Kidney (tissue), 14 donors: ENCODE results near the gene EDEM1. TPM values are rescaled to one million over a fixed set of nuclear protein-coding genes. Genes with fewer than 3 reads are reported as not detected.

Experiments used
- DNase-seq, 5 donors: peaks; one replicate each; pipeline ENCODE4 v3.0.0-alpha.2; 2013 to 2020
- FAIRE-seq: peaks from 2 replicates; lab custom pipeline; 2012; peaks lifted over from hg19 to GRCh38; lab: Jason Lieb, UNC
- H3K27ac ChIP-seq, 2 donors: one replicate each; pipeline ENCODE4 v1.7.0; 2013; ENCODE audit warnings: low read depth in 2 of 2, low read length in 2 of 2, inconsistent platforms in 1 of 2
- H3K27me3 ChIP-seq: one replicate; pipeline ENCODE4 v1.7.1; 2013; ENCODE audit warnings: low read length, inconsistent platforms; ENCODE audit not compliant: control insufficient read depth, insufficient read depth
- H3K36me3 ChIP-seq, 3 donors: one replicate each; pipeline versions ENCODE4 v1.7.0 to v1.7.1; 2013; ENCODE audit warnings: low read length in 3 of 3, control low read depth in 1 of 3, inconsistent platforms in 1 of 3; ENCODE audit not compliant: insufficient read depth in 3 of 3, control insufficient read depth in 2 of 3
- H3K4me1 ChIP-seq, 3 donors: one replicate each; pipeline versions ENCODE4 v1.7.0 to v1.7.1; 2013; ENCODE audit warnings: low read length in 3 of 3, inconsistent platforms in 1 of 3, low read depth in 1 of 3; ENCODE audit not compliant: control insufficient read depth in 2 of 3, insufficient read depth in 2 of 3
- H3K4me3 ChIP-seq, 3 donors: one replicate each; pipeline versions ENCODE4 v1.7.0 to v1.8.1; 2013; ENCODE audit warnings: low read length in 3 of 3, control low read depth in 1 of 3, inconsistent platforms in 1 of 3
- H3K9ac ChIP-seq, 3 donors: one replicate each; pipeline versions ENCODE4 v1.7.0 to v1.7.1; 2013; ENCODE audit warnings: low read length in 3 of 3, control low read depth in 1 of 3, inconsistent platforms in 1 of 3
- H3K9me3 ChIP-seq, 3 donors: one replicate each; pipeline versions ENCODE4 v1.7.0 to v1.7.1; 2013; ENCODE audit warnings: low read length in 3 of 3, control low read depth in 1 of 3, inconsistent platforms in 1 of 3; ENCODE audit not compliant: control insufficient read depth in 2 of 3, insufficient read depth in 1 of 3
- CTCF ChIP-seq: IDR thresholded peaks from 3 replicates; pipeline ENCODE4 v1.5.1; 2012; ENCODE audit warnings: mild to moderate bottlenecking, moderate library complexity, borderline replicate concordance; ENCODE audit not compliant: insufficient read depth; ENCODE audit errors: extremely low read depth
- intact Hi-C: fragments of 100-400 bp; cut with DNase I; formaldehyde crosslinking; loops from one replicate; pipeline ENCODE4 v1.11.1; 2022
- polyA plus RNA-seq: library from polyadenylated mRNA; stranded (reverse); fragments of 350-450 nt; fragmentation: Illumina TruSeq; extraction: RNeasy Lipid Tissue Mini Kit (QIAGEN cat#74804); gene quantifications from one replicate; pipeline ENCODE4 v1.2.3, GENCODE V29; 2014; ENCODE audit warnings: low read depth, low replicate concordance; ENCODE audit not compliant: insufficient read depth
- total RNA-seq: library from RNA; stranded (reverse); fragmentation: NEBNext Ultra II Directional; extraction: Animal tissue kit (Norgen Biotek cat#: 25700); gene quantifications from one replicate; pipeline ENCODE4 v1.2.1, GENCODE V29; 2021
- donor health status: control.
- donor health status: control.
- donor health status: control.
- donor health status: control.
- donor health status: control.
- donor health status: DM: yes; HTN: yes; CAD: no.
- donor health status: Normal renal cell carcinoma (clear cell type).

Gene EDEM1
- total and polyA plus RNA-seq, 2 donors from 2014 or later = 5.5 to 47.5 TPM

- FAIRE-seq (no peak), DNase-seq (no peak)
- intact Hi-C loops = no loop called here
- no peaks in the 10 kb centered on the region for H3K4me1 ChIP-seq
- no peak for TF ChIP-seq CTCF
- no peaks in the 10 kb centered on the region for H3K9me3 ChIP-seq
- H3K9ac ChIP-seq = no peak overlapping the region
- H3K36me3 ChIP-seq = peaks cover 8 to 72% (median 57%) of the 10 kb centered on the region in 3 donors
- H3K27me3 ChIP-seq = no peaks in the 10 kb centered on the region
- H3K27ac ChIP-seq = no peak overlapping the region
- no peak overlapping the region for H3K4me3 ChIP-seq
Observed at GRCh38 chr3:5205165-5205941, 17.8 kb downstream of the EDEM1 start.

GRCh38 chr3:5210926-5211325 is 23.4 kb downstream of the EDEM1 start:
- H3K9me3 ChIP-seq = no peaks in the 10 kb centered on the region
- intact Hi-C loops = no loop called here
- FAIRE-seq (no peak), DNase-seq (no peak)
- peaks cover 0 to 3% (median 0%) of the 10 kb centered on the region in 3 donors for H3K4me1 ChIP-seq
- H3K4me3 ChIP-seq = no peak overlapping the region
- H3K9ac ChIP-seq = no peak overlapping the region
- H3K27me3 ChIP-seq = no peaks in the 10 kb centered on the region
- no peak for TF ChIP-seq CTCF
- peaks cover 16 to 72% (median 68%) of the 10 kb centered on the region in 3 donors for H3K36me3 ChIP-seq
- H3K27ac ChIP-seq = no peak overlapping the region

GRCh38 chr3:5212628-5213573 is 25.4 kb downstream of the EDEM1 start:
- FAIRE-seq = no peak
- Histone ChIP-seq H3K27ac (no peak overlapping the region), H3K4me3 (no peak overlapping the region), H3K27me3 (no peaks in the 10 kb centered on the region), H3K9ac (no peak overlapping the region), H3K9me3 (no peaks in the 10 kb centered on the region), H3K36me3 (peaks cover 16 to 64% (median 63%) of the 10 kb centered on the region in 3 donors), H3K4me1 (peaks cover 0 to 11% (median 6%) of the 10 kb centered on the region in 3 donors)
- intact Hi-C loops = no loop called here
- no peak for DNase-seq
- TF ChIP-seq CTCF = no peak
